HG02798 (cell line): ENCODE results near the gene INO80.
"Not testable (repeated sequence)": the region's sequence is repeated elsewhere in the genome, so short reads cannot be mapped to it uniquely, and the experiment has no call there.

ENCODE experiments used
- ATAC-seq: cut with Tn5 transposase; IDR thresholded peaks from one replicate; pipeline ENCODE4 v1.9.1; 2021; ENCODE audit warnings: mild to moderate bottlenecking; ENCODE audit not compliant: unreplicated experiment, poor library complexity

Gene INO80

GRCh38 chr15:40976819-40977218 lies 139.3 kb downstream of the INO80 start:
- ATAC-seq = no peak

GRCh38 chr15:40974879-40975278 lies 141.2 kb downstream of the INO80 start:
- no peak for ATAC-seq

- no peak for ATAC-seq
Measured at GRCh38 chr15:40969363-40969762, 146.7 kb downstream of the INO80 start.

- no peak for ATAC-seq
Measured at GRCh38 chr15:40968290-40969085, 147.6 kb downstream of the INO80 start.

- no peak for ATAC-seq
Measured at GRCh38 chr15:40964634-40965033, 151.4 kb downstream of the INO80 start.

- no peak for ATAC-seq
Measured at GRCh38 chr15:40964006-40964405, 152.1 kb downstream of the INO80 start.

GRCh38 chr15:40963201-40963600 lies 152.9 kb downstream of the INO80 start:
- ATAC-seq = no peak

- not testable (repeated sequence) for ATAC-seq
Measured at GRCh38 chr15:40962317-40962716, 153.8 kb downstream of the INO80 start.

- not testable (repeated sequence) for ATAC-seq
Measured at GRCh38 chr15:40961740-40962139, 154.3 kb downstream of the INO80 start.

- ATAC-seq = no peak
Measured at GRCh38 chr15:40960925-40961324, 155.2 kb downstream of the INO80 start.

- no peak for ATAC-seq
Measured at GRCh38 chr15:40960151-40960885, 155.8 kb downstream of the INO80 start.

GRCh38 chr15:40959331-40960141 lies 156.5 kb downstream of the INO80 start:
- ATAC-seq = no peak

GRCh38 chr15:40958723-40959122 lies 157.4 kb downstream of the INO80 start:
- ATAC-seq = no peak

GRCh38 chr15:40958146-40958545 lies 157.9 kb downstream of the INO80 start:
- ATAC-seq = no peak

GRCh38 chr15:40957581-40958051 lies 158.5 kb downstream of the INO80 start:
- ATAC-seq = no peak

GRCh38 chr15:40957041-40957555 lies 159.0 kb downstream of the INO80 start:
- no peak for ATAC-seq

- ATAC-seq = no peak
Measured at GRCh38 chr15:40956541-40956982, 159.5 kb downstream of the INO80 start.

GRCh38 chr15:40955930-40956540 lies 160.0 kb downstream of the INO80 start:
- no peak for ATAC-seq

- ATAC-seq = no peak
Measured at GRCh38 chr15:40955141-40955903, 160.8 kb downstream of the INO80 start.
